PC-3 (cell line): ENCODE measurements around the gene CAPN5. TPM values are rescaled to one million over a fixed set of nuclear protein-coding genes. Genes with fewer than 3 reads are reported as not detected.

ENCODE experiments used
- ATAC-seq: fragments of 200-7000 bp; cut with Tn5 transposase; 2 replicates; pipeline ENCODE4 v1.9.1; 2020; ENCODE audit warnings: mild to moderate bottlenecking, moderate library complexity
- BruUV-seq: library from RNA; stranded (reverse); fragments of 400-500 nt; replicated peaks from 2 replicates; lab custom pipeline; 2021; lab: Mats Ljungman, UMichigan
- CTCF ChIA-PET: fragments of 300-600 bp; sonication (Branson Sonifier 250); formaldehyde crosslinking; loops from one replicate; lab custom pipeline; 2022; ENCODE audit warnings: antibody characterized with exemption; lab: Charles Lee
- POLR2A ChIA-PET: fragments of 300-600 bp; sonication (Branson Sonifier 250); formaldehyde crosslinking; loops from one replicate; lab custom pipeline; 2022; ENCODE audit warnings: antibody characterized with exemption; ENCODE audit not compliant: unreplicated experiment; lab: Charles Lee
- DNase-seq: peaks from one replicate; pipeline ENCODE4 v3.0.0-alpha.2; 2015
- H2AFZ ChIP-seq: fragments of 300-600 bp; sonication (generic); 2 replicates; pipeline ENCODE4 v1.6.0; 2016; ENCODE audit warnings: antibody characterized with exemption, low read length
- H3F3A ChIP-seq: fragments of 300-600 bp; sonication (generic); one replicate; pipeline ENCODE4 v1.6.0; 2017; ENCODE audit warnings: antibody characterized with exemption, low read length, control low read depth, mild to moderate bottlenecking; ENCODE audit not compliant: unreplicated experiment
- H3K27ac ChIP-seq: fragments of 300-600 bp; sonication (generic); 2 replicates; pipeline ENCODE4 v1.5.1; 2016; ENCODE audit warnings: mild to moderate bottlenecking, low read length
- H3K27me3 ChIP-seq: fragments of 300-600 bp; sonication (generic); 2 replicates; pipeline ENCODE4 v1.6.1; 2016; ENCODE audit warnings: low read length, mixed read lengths
- H3K36me3 ChIP-seq: fragments of 300-600 bp; sonication (generic); 2 replicates; pipeline ENCODE4 v1.6.1; 2016; ENCODE audit warnings: low read depth, mixed run types, low read length, mixed read lengths
- H3K4me1 ChIP-seq: fragments of 300-600 bp; sonication (generic); 2 replicates; pipeline ENCODE4 v1.5.1; 2016; ENCODE audit warnings: low read length; ENCODE audit not compliant: insufficient read depth
- H3K4me2 ChIP-seq: fragments of 300-600 bp; sonication (generic); 2 replicates; pipeline ENCODE4 v1.6.0; 2016; ENCODE audit warnings: low read length
- H3K4me3 ChIP-seq: fragments of 300-600 bp; sonication (generic); 2 replicates; pipeline ENCODE4 v1.5.1; 2016; ENCODE audit warnings: mild to moderate bottlenecking, low read length, mixed read lengths
- H3K79me2 ChIP-seq: fragments of 300-600 bp; sonication (generic); 2 replicates; pipeline ENCODE4 v1.6.1; 2017; ENCODE audit warnings: low read length, mixed read lengths
- H3K9ac ChIP-seq: fragments of 300-600 bp; sonication (generic); 2 replicates; pipeline ENCODE4 v1.6.0; 2016; ENCODE audit warnings: mild to moderate bottlenecking, low read length
- H3K9me2 ChIP-seq: fragments of 300-600 bp; sonication (generic); replicated peaks from 2 replicates; pipeline ENCODE4 v1.6.1; 2016; ENCODE audit warnings: mixed run types, low read length, mixed read lengths
- H3K9me3 ChIP-seq: fragments of 300-600 bp; sonication (generic); 2 replicates; pipeline ENCODE4 v1.6.1; 2016; ENCODE audit warnings: low read length, mixed read lengths
- H4K20me1 ChIP-seq: fragments of 300-600 bp; sonication (generic); 2 replicates; pipeline ENCODE4 v1.6.1; 2016; ENCODE audit warnings: low read length, mixed read lengths
- CTCF ChIP-seq: fragments of 300-600 bp; sonication (generic); conservative IDR thresholded peaks from 2 replicates; pipeline ENCODE4 v1.5.1; 2017; ENCODE audit warnings: antibody characterized with exemption, low read depth, mild to moderate bottlenecking, low read length
- EZH2 ChIP-seq: fragments of 300-600 bp; sonication (generic); IDR thresholded peaks from one replicate; pipeline ENCODE4 v1.6.1; 2017; ENCODE audit warnings: antibody characterized with exemption, mild to moderate bottlenecking, low read length; ENCODE audit not compliant: unreplicated experiment
- EZH2phosphoT487 ChIP-seq: fragments of 300-600 bp; sonication (generic); IDR thresholded peaks from 2 replicates; pipeline ENCODE4 v1.6.1; 2018; ENCODE audit warnings: mild to moderate bottlenecking, antibody characterized with exemption, low read length, borderline replicate concordance
- intact Hi-C: fragments of 100-400 bp; cut with micrococcal nuclease; formaldehyde crosslinking; loops from 2 replicates; pipeline ENCODE4 v1.9.0; 2023
- total RNA-seq: library from RNA; depleted of rRNA; stranded (reverse); fragments of >200 nt; gene quantifications from 2 replicates; pipeline ENCODE4 v1.2.3, GENCODE V29; 2014

CAPN5 gene
- total RNA-seq, 1 experiment from 2014 or later = 6.3 TPM

DNA sequence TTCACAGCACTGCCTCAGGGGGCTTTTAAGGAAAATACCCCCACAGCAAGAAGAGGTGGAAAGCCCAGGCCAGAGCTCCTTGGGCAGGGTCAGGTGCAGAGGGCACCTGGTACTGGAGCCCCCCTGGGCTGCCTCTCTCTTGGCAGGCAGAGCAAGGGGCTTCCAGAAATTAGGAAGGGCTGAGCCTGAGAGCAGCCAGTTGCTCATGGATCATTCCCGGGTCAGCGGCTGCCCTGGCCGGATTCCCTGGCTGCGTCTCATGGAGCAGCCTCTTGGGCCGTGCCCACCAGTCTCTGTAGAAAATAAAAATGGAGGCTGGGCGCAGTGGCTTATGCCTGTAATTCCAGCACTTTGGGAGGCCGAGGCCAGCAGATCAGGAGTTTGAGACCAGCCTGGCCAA is 25.6 kb downstream of the CAPN5 start:
- BruUV-seq = no TSS peak
- intact Hi-C loops = no loop called here
- POLR2A ChIA-PET = no interaction called here

DNA sequence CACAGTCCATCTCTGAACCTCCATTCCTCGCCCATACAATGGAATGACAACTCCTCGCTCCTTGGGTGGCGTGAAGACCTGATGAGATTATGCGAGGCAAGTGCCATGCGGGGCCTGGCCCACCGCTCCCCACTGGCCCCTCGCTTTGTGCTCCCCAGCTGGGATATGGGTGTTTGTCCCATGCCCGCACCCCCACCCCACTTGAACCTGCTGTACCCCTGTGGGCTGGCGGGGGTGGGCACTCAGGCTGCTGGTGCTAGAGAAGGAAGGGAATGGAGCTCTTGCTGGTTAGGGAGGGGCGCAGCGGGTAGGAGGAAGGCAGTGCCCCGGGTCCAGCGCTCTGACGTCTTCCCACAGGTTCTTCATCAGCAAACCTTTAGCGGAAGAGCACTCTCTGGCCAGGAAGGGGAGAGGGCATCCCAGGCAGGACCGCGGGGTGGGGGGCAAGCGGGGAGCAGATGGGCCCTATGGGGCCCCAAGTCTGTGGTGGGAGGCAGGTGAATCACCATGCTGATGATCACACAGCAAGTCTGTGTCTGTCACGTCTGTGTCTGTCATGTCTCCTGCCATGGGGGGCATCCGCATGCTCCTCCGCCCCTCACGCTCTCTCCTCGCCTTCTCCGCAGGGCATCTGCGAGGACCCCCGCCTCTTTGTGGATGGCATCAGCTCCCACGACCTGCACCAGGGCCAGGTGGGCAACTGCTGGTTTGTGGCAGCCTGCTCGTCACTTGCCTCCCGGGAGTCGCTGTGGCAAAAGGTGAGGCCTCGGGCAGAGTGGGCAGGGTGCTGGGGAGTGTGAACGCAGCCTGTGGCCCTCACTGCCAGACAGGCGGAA is 26.5 kb downstream of the CAPN5 start:
- no peaks in the 10 kb centered on the region for H4K20me1 ChIP-seq
- no peak overlapping the region for H3K4me2 ChIP-seq
- POLR2A ChIA-PET = no interaction called here
- H3K79me2 ChIP-seq = no peaks in the 10 kb centered on the region
- no peak for TF ChIP-seq EZH2
- no peak for TF ChIP-seq CTCF
- no peak for TF ChIP-seq EZH2phosphoT487
- no peak overlapping the region for H3K27ac ChIP-seq
- no peaks in the 10 kb centered on the region for H3K27me3 ChIP-seq
- no peaks in the 10 kb centered on the region for H3K9me2 ChIP-seq
- H3K9me3 ChIP-seq = no peaks in the 10 kb centered on the region
- CTCF ChIA-PET = no interaction called here
- no peaks in the 10 kb centered on the region for H3F3A ChIP-seq
- DNase-seq = no peak
- H3K36me3 ChIP-seq = no peaks in the 10 kb centered on the region
- ATAC-seq = no peak
- H3K9ac ChIP-seq = no peak overlapping the region
- no peak overlapping the region for H2AFZ ChIP-seq
- intact Hi-C loops = no loop called here
- BruUV-seq = no TSS peak
- peaks cover 20% of the 10 kb centered on the region for H3K4me1 ChIP-seq
- H3K4me3 ChIP-seq = no peak overlapping the region

More for the DNA sequence above, 25.6 kb downstream of the CAPN5 start:
- Histone ChIP-seq H3K79me2 (no peaks in the 10 kb centered on the region), H3F3A (no peaks in the 10 kb centered on the region), H3K4me3 (no peak overlapping the region), H3K4me2 (no peak overlapping the region), H2AFZ (no peak overlapping the region), H3K9ac (no peak overlapping the region), H3K36me3 (no peaks in the 10 kb centered on the region), H3K27me3 (no peaks in the 10 kb centered on the region), H3K27ac (no peak overlapping the region), H3K4me1 (peaks cover 23% of the 10 kb centered on the region), H3K9me3 (no peaks in the 10 kb centered on the region), H3K9me2 (no peaks in the 10 kb centered on the region), H4K20me1 (no peaks in the 10 kb centered on the region)
- ATAC-seq (no peak), DNase-seq (no peak)
- no peak for TF ChIP-seq CTCF
- CTCF ChIA-PET = interaction anchor here (0.6 to 2.0 kb wide), 2 partner anchors 44 to 60 kb away, joined by 3 to 137 read pairs; no protein-coding TSS in a partner anchor
